ENCODE data around the gene SCN5A. TPM values are rescaled to one million over a fixed set of nuclear protein-coding genes. Genes with fewer than 3 reads are reported as not detected.

SCN5A gene
- total RNA-seq, 1 experiment from 2014 or later, result 11.5 TPM

DNA sequence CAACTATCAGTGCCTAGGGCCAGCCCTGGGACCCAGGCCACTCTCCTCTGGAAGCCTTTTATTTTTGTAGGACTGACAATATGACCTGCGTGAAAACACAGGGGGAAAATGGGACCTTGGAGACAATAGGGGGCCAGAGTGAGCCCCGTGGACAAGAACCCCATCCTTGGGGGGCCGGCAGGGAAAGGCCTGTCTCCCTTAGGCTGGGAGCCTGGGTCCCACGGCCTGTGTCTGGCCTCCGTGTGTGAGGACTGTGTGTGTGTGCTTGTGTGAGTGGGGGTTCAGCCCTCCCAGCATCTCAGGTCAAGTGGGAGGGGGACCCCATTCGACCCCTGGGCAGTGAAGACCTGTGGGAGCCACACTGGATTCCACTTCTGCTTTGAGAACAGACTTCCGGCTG, 100.0 kb downstream of the SCN5A start:
- no TSS peak for BruUV-seq (replicated peaks)
- no peaks in the 10 kb centered on the region for H3K36me3 ChIP-seq (ENCODE audit: control insufficient read depth in 1 of 2, insufficient read depth in 2 of 2, low read length in 2 of 2)
- H3K4me3 ChIP-seq (replicated peaks in 1 of 2; ENCODE audit: low read depth in 1 of 2, low read length in 2 of 2), result no peak overlapping the region
- no peak overlapping the region for H2AFZ ChIP-seq (ENCODE audit: low read depth, low read length, poor library complexity, severe bottlenecking)
- H3K9me2 ChIP-seq (ENCODE audit: insufficient read depth), result no peaks in the 10 kb centered on the region
- no peak overlapping the region for H3K9ac ChIP-seq (ENCODE audit: low read length)
- intact Hi-C loops (cut with micrococcal nuclease), result no loop called here
- no peaks in the 10 kb centered on the region for H3K79me2 ChIP-seq (ENCODE audit: insufficient read depth, low read length)
- no peaks in the 10 kb centered on the region for H4K20me1 ChIP-seq (ENCODE audit: insufficient read depth)
- ATAC-seq (no peak), DNase-seq (ENCODE audit: low read depth, low spot score) (no peak)
- ChIA-PET RAD21 (ENCODE audit: low non-redundant PET in 1 of 2, low total read pairs in 2 of 2, uncharacterized antibody in 2 of 2, unreplicated experiment in 2 of 2) (no interaction called here), CTCF (no interaction called here), POLR2A (no interaction called here)
- no peaks in the 10 kb centered on the region for H3K9me3 ChIP-seq (ENCODE audit: control insufficient read depth in 1 of 2, insufficient read depth in 1 of 2, low read depth in 1 of 2, low read length in 2 of 2)
- H3K4me1 ChIP-seq (ENCODE audit: control insufficient read depth in 1 of 2, insufficient read depth in 2 of 2, low read length in 2 of 2), result no peaks in the 10 kb centered on the region
- H3K27me3 ChIP-seq (ENCODE audit: insufficient read depth, low read length), result no peaks in the 10 kb centered on the region
- no peak overlapping the region for H3K4me2 ChIP-seq (ENCODE audit: low read length)
- H3K27ac ChIP-seq (ENCODE audit: low read depth, low read length), result no peak overlapping the region
- TF ChIP-seq, protein P1, sequence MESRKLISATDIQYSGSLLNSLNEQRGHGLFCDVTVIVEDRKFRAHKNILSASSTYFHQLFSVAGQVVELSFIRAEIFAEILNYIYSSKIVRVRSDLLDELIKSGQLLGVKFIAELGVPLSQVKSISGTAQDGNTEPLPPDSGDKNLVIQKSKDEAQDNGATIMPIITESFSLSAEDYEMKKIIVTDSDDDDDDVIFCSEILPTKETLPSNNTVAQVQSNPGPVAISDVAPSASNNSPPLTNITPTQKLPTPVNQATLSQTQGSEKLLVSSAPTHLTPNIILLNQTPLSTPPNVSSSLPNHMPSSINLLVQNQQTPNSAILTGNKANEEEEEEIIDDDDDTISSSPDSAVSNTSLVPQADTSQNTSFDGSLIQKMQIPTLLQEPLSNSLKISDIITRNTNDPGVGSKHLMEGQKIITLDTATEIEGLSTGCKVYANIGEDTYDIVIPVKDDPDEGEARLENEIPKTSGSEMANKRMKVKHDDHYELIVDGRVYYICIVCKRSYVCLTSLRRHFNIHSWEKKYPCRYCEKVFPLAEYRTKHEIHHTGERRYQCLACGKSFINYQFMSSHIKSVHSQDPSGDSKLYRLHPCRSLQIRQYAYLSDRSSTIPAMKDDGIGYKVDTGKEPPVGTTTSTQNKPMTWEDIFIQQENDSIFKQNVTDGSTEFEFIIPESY (IDR thresholded peaks at IDR 0.05; ENCODE audit: extremely low read depth, insufficient replicate concordance, low read length), result no peak
- TF ChIP-seq EZH2 (IDR thresholded peaks at IDR 0.05), result no peak

DNA sequence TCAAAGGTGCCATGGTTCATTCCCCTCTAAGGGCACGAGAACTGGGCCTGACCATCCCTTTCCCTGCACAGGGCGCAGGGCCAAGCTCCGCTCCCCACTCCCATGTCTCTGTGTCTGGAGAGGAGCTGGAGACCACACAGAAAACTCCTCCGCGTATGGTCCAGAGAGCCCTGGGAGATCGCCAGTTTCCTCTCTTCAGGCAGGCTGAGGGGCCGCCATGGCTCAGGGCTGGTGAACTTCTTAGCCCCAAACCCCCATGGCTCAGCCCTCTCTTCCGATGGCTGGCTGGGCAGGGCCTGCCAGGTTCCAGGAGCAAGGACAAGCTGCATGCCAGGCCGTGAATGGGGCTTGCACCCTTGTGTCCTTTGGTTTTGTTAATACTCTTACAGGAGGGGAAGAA, 100.4 kb downstream of the SCN5A start:
- BruUV-seq (replicated peaks), result no TSS peak
- no peak for TF ChIP-seq FOSL1 (IDR thresholded peaks at IDR 0.05; ENCODE audit: low read depth)
- TF ChIP-seq, protein P2, sequence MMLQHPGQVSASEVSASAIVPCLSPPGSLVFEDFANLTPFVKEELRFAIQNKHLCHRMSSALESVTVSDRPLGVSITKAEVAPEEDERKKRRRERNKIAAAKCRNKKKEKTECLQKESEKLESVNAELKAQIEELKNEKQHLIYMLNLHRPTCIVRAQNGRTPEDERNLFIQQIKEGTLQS (IDR thresholded peaks at IDR 0.05), result no peak
- no peak for TF ChIP-seq EGR1 (IDR thresholded peaks at IDR 0.05; ENCODE audit: low read depth)
- TF ChIP-seq TCF7L2 (IDR thresholded peaks at IDR 0.05; ENCODE audit: borderline replicate concordance, extremely low read depth, insufficient read depth, insufficient read length), result no peak
- TF ChIP-seq POLR2A (IDR thresholded peaks at IDR 0.05; ENCODE audit: borderline replicate concordance, extremely low read depth, insufficient read depth, insufficient read length), result no peak
- no peak for TF ChIP-seq ELF1 (IDR thresholded peaks at IDR 0.05; ENCODE audit: borderline replicate concordance, low read depth)
- TF ChIP-seq ZFX (IDR thresholded peaks at IDR 0.05), result no peak
- no peak for TF ChIP-seq CEBPB (IDR thresholded peaks at IDR 0.05; ENCODE audit: low read depth)
- no peak for TF ChIP-seq SRF (IDR thresholded peaks at IDR 0.05; ENCODE audit: low read depth)
- TF ChIP-seq RAD21 (IDR thresholded peaks at IDR 0.05; ENCODE audit: low read depth), result no peak
- TF ChIP-seq ZNF274 (IDR thresholded peaks at IDR 0.05; ENCODE audit: low read depth, low read length), result no peak
- TF ChIP-seq, protein P1 (IDR thresholded peaks at IDR 0.05; ENCODE audit: extremely low read depth, insufficient replicate concordance, low read length), result no peak
- TF ChIP-seq JUND (IDR thresholded peaks at IDR 0.05), result no peak
- no peak for TF ChIP-seq CBX3 (IDR thresholded peaks at IDR 0.05; ENCODE audit: low read depth)
- Histone ChIP-seq H3K4me1 (ENCODE audit: control insufficient read depth in 1 of 2, insufficient read depth in 2 of 2, low read length in 2 of 2) (no peaks in the 10 kb centered on the region), H3K4me3 (replicated peaks in 1 of 2; ENCODE audit: low read depth in 1 of 2, low read length in 2 of 2) (no peak overlapping the region), H3K4me2 (ENCODE audit: low read length) (no peak overlapping the region), H2AFZ (ENCODE audit: low read depth, low read length, poor library complexity, severe bottlenecking) (no peak overlapping the region), H3K27ac (ENCODE audit: low read depth, low read length) (no peak overlapping the region), H3K9me2 (ENCODE audit: insufficient read depth) (no peaks in the 10 kb centered on the region), H3K27me3 (ENCODE audit: insufficient read depth, low read length) (no peaks in the 10 kb centered on the region), H4K20me1 (ENCODE audit: insufficient read depth) (no peaks in the 10 kb centered on the region), H3K9ac (ENCODE audit: low read length) (no peak overlapping the region), H3K79me2 (ENCODE audit: insufficient read depth, low read length) (no peaks in the 10 kb centered on the region), H3K9me3 (ENCODE audit: control insufficient read depth in 1 of 2, insufficient read depth in 1 of 2, low read depth in 1 of 2, low read length in 2 of 2) (no peaks in the 10 kb centered on the region), H3K36me3 (ENCODE audit: control insufficient read depth in 1 of 2, insufficient read depth in 2 of 2, low read length in 2 of 2) (no peaks in the 10 kb centered on the region)
- POLR2A ChIA-PET, result no interaction called here
- ATAC-seq, result no peak
- no peak for DNase-seq (ENCODE audit: low read depth, low spot score)
- CTCF ChIA-PET, result no interaction called here
- RAD21 ChIA-PET (ENCODE audit: low non-redundant PET in 1 of 2, low total read pairs in 2 of 2, uncharacterized antibody in 2 of 2, unreplicated experiment in 2 of 2), result no interaction called here
- intact Hi-C loops (cut with micrococcal nuclease), result no loop called here
